ENCODE measurements around the gene LPAR3.

LPAR3 gene

DNA sequence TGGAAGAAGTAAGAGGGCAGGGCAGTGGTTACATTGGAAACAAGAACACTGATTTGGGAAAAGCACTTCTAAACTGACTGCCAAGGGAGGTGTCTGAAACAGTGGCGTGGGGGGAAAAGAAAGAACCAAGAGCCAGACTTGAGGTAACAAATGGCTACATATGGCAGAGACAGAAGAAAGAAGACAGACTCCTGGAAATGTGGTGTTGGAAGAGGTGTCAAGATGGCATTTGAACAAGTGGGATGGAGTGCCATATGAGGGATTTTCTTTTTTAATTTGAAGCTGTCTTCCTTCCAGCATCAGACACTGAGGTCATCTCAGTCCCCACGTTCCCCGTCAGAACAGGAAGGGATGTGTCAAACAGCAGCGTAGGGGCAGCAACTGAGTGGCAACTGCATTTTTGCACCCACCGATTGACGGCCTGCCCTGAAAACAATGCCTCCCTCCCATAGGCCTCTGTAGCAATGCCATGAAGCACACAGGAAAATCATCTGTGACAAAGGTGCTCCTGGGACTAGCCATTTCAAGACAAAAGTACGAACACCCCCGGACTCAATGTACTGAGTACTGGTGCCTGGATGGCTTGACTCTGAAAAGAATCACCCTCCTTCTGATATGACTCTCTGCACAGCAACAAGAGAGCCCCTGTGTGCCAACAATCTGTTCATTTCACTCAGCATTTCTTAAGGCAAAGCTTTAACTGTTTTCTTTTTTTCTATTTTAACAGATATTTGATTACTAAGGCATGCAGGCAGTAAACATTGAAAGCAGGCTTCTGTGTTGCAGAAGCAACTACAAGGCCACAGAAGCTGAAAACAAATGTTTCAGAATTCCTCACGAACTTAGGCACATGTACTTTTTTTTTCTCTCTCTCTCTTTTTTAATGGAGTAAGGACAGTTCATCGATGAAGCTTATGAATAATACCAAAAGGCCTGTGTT, 37.0 kb downstream of the LPAR3 start:
- DNase-seq, result no peak

DNA sequence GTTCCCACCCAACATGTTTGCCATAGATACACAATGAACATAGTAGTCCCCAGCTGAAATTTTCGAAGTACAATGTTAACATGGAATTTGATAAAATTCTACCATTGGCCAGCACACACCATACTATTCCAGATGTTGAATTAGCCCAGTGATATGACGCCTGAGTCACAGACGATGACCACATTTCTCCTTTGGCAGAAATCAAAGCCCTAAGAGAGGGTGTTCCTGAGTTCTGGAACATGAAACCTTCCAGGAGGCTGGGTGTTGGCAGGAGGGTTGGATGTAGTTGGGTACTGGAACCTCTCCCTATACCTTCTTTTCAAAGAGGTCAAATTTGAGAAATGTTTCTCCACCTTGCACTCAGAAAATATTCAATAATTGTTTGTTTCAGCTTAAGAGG, 37.8 kb downstream of the LPAR3 start:
- DNase-seq, result no peak

DNA sequence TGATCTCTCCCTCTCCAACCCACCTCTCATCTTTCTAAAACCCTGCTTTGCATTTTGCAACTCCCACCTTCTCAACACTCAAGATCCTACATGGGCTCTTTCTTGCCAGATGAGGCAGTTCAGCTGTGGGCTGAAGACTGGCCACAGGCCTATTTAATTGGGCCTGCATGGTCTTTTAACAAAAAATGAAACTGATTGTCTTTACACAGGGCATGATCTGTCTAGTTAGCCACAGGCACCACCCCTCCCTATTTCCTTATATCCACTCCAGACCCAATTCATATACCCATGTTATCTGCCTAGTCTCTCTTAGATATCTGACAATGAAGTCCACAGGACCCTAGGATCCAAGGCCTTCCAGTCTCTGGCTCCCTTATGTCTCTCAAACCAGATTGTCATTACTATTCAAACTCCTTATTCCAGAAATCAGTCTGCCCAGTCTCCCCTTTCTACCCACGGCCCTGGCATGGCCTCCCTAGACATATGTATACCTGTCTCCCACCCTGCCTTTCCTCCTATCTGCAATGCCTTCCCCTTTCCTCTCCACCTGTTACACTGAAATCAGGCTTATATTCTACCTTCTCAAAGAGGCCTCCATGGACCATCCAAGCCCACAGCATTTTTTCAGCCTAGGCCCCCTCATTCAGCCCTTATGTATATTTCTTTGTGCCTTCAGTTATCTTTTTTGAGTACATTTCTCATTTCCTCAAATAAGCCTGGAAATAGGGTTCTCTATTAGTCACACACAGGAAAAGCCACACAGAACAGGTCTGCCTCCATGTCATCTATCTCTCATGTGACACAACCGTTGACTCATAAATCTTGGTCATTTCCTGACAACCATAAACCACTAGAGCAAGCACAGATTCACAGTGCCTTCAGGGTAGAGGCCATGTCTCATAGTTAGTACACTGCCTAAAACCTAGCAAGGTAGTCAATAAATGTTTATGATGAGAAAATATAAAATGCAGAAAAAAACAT, 39.0 kb downstream of the LPAR3 start:
- peak; percentile 59 for DNase-seq

DNA sequence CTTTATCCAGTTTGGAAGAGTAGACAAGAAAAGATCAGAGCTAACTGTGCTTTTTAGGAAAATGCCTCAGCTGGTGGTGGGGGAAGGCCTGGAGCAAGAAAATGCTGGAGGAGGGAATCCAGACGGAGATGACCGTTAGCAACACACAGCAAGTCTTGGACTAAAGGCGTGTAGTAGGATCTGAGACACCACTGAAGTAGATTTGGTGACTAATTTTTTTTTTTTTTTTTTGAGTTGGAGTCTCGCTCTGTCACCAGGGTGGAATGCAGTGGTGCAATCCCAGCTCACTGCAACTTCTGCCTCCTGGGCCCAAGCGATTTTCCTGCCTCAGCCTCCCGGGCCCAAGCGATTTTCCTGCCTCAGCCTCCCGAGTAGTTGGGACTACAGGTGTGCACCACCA, 41.2 kb downstream of the LPAR3 start:
- DNase-seq, result no peak

- no peak for DNase-seq
These were observed 43.5 kb downstream of the LPAR3 start for GRCh38 chr1:84849357-84849975.

- peak; percentile 47 for DNase-seq
These were observed 45.5 kb downstream of the LPAR3 start for GRCh38 chr1:84847253-84848250.

GRCh38 chr1:84846387-84846786, 46.6 kb downstream of the LPAR3 start:
- no peak for DNase-seq

DNA sequence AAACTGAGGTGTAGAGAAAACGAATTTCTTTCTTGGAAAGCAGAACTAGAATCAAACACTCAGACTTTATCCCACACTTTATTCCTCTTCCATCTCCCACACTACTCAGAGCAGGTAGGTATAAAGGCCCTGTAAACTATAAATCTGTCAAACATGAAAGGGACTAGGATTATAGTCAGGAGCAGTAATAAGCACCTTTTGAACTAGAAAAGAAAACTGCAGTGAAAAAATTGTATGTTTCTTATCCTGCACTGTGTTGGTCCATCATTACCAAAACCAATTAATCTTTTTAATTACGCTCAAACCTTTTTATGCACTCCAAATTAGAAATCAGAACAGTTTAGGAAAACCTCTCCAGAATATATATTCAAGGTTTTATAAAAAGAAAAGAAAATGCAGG, 47.6 kb downstream of the LPAR3 start:
- DNase-seq, result no peak

GRCh38 chr1:84844094-84844493, 48.9 kb downstream of the LPAR3 start:
- DNase-seq, result no peak

DNA sequence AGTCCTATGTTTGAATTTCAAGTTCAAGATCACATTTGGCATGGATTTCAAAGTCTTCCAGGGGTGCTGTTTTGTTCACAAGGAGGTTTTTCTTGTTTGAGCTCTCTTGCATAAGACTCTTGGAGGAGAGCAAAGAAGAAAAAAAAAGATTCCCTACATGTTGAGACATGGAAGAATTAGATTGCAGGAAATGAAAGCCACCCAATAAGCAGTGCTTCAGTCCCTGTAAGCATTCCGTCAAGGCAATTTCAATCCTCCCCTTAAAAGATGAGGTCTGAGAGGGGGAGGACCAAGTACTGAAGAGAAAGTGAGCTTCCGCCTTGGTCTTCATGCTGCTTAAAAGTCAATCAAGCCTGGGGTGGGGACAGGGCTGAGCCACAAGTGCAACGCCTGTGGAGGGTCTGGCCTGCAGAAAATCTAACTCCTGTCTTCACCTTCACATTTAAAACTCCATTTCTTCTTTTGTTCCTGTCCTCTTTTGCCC, 50.2 kb downstream of the LPAR3 start:
- no peak for DNase-seq

GRCh38 chr1:84841971-84842370, 51.0 kb downstream of the LPAR3 start:
- no peak for DNase-seq

- DNase-seq, result no peak
These were observed 52.7 kb downstream of the LPAR3 start for GRCh38 chr1:84840346-84840745.

GRCh38 chr1:84839544-84839943, 53.5 kb downstream of the LPAR3 start:
- no peak for DNase-seq

- no peak for DNase-seq
These were observed 56.9 kb downstream of the LPAR3 start for GRCh38 chr1:84836145-84836544.

DNA sequence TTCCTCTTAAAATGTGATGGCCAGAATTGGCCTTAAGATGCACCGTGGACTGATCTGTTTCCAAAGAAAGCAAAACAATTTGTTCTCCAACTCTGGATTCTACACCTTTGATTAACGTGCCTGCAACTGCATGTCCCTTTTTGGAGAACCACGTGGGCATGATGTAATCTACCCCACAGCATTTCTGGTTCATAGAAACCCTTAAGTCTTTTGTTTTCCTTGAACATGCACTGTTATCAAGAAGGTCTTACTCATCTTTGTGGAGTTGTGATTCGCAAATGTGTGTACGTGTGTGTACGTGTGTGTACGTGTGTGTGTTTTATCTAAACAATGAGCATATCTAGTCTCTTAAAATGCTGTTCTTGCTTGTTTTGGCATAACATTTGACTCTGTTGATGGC, 57.8 kb downstream of the LPAR3 start:
- DNase-seq, result no peak

DNA sequence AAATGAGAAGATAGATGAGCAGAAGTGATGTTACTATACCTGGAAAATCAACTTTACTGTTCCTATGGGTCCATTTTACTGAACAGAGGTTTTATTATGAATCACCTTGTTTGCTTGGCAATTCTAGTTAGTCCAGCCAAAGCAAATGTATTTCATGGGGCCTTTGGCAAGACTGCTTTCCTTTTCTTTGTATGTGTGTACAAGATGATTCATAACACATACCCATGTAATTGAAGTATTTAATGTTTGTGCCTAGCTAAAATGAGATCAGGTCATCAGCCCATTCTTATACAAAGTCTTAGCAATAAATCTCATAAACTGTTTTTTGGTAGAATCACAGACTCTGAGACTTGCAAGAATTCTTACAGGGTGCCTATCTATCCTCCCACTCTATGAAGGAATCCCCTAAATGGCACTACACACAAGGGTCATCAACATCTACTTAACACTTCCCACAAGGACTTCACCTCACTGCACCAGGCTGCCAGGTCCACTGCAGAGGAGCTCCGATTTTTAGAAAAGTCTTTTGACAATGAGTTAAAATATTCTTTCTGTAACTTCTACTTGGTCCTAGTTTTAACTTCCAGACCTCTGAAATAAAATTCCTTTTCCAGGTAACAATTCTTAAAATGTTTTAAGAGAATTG, 58.5 kb downstream of the LPAR3 start:
- no peak for DNase-seq

- no peak for DNase-seq
These were observed 59.8 kb downstream of the LPAR3 start for GRCh38 chr1:84833194-84833593.

DNA sequence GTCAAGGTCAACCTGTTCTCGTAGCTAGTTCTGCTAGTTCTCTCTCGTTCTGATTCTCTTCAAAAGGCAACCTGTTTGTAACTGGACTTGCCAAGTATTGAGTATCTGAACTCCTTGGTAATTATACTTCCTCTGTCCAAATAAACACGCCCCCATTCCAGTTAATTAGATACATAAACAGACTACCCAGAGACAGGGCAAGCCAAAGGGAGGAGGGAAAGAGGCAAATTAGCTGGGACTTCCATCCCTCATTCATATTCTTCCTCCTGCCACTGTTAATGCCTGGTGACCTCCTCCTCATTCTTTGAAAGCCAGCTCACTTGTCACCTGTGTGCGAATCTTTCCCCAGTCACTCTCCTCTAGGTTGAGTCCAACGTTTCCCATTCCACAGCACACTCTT, 62.9 kb downstream of the LPAR3 start:
- DNase-seq, result no peak

DNA sequence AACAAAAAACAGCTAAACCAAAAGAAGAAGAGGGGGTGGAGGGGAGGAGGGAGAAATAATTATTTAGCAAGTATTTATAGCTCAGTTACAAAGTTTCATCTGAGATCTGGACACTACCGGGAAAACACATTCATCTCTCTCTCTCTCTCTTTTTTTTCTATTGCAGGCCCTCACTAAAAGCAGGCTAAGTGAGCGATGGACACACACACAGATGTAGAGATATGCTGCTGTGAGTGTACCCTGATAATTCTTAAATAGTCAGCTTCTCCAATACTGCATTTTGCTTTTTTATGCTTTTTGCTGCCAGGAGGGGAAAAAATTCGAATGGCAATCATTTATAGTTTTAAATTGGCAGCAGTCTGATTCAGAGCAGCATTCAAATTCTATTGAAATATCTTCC, 65.0 kb downstream of the LPAR3 start:
- no peak for DNase-seq

DNA sequence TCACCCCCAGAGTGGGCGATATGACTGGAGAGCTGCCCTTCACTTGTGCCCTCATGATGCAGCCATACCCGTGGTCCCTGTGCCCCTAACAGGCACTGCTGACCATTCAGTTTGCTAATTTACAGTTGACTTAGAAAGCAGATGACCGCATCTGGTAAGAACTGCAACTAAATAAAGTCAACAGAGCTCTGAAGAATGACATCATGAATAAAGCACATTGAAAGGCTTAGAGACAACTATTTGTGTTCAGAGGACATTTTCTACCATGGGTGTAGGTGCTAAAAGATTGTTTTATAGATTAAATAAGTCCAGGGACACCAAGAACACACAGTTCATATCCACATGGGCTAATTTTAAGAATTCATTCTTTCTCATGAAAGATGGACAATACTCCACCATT, 65.5 kb downstream of the LPAR3 start:
- no peak for DNase-seq

DNA sequence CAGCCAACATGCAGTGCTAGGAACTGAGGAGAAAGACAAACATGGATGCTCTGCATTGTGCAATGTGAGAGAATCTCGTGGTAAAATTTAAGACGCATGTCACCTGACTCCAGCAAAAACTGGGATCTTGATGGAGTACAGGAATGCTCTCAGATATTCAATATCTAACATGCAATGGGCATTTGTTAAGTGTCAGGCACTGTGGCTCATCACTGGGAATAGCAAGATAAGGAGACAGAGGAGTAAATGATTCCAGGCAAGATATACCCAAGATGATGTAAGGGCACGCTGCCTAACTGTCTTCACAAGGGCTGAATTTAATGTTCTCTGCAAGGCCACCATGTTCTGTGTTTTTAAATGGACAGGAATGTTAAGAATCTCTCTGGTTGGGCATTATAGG, 67.8 kb downstream of the LPAR3 start:
- no peak for DNase-seq

All from CD4-positive, alpha-beta T cell treated with Interleukin-15 for 1 hour (primary cell).